ENCODE results near the gene PPP2R1B. TPM values are rescaled to one million over a fixed set of nuclear protein-coding genes. Genes with fewer than 3 reads are reported as not detected.

Gene PPP2R1B
- total RNA-seq, 1 donor from 2014 or later, result 57.7 TPM

DNA sequence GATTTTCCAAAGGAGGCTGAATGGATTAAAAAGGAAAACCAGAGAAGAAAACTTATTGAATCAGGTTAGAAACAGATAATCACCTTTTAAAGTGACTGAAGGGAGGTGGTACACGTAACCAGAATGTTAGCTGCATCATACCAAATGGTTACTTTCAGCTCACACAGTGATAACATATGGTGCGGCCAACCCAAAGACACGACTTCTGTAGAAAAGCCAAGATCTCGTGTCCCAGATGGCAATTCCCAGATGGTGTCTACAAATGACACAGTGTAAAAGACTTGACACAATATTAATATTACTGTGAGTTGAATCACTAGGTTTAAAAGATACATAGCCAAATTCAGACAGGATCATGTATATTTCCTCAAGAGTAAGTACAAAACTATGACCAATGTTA lies 5.2 kb downstream of the PPP2R1B start:
- H3K36me3 Mint-ChIP-seq (ENCODE audit: low read depth), result peaks cover 84% of the 10 kb centered on the region

DNA sequence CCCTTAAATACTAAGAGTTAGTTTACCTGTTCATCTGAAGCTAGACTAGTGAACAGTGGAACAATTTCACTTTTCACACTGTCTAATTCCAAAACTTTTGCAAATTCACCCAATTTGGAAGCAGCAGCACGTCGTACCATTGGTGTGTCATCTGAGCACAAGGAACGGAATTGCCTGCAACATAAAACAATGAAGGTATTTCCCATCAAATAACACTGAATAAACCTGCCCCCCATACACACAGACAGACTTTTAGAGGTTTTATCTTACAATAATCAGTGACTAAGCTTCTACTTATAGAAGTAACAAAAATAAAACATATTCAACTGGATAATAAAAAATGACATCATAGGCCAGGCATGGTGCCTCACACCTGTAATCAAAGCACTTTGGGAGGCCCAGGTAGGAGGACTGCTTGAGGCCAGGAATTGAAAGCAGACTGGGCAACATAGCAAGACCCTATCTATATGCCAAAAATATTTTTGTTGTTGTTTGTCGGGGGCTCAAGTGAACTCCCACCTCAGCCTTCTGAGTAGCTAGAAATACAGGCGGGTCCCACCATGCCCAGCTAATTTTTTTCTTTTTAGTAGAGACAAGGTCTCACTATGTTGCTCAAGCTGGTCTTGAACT lies 6.3 kb downstream of the PPP2R1B start:
- no peak for DNase-seq (ENCODE audit: low spot score)
- peaks cover 81% of the 10 kb centered on the region for H3K36me3 Mint-ChIP-seq (ENCODE audit: low read depth)
- no peak overlapping the region for H3K4me3 Mint-ChIP-seq (ENCODE audit: low read depth)
- no peak overlapping the region for H3K27ac Mint-ChIP-seq
- no peaks in the 10 kb centered on the region for H3K9me3 Mint-ChIP-seq
- H3K27me3 Mint-ChIP-seq (ENCODE audit: low read depth), result no peaks in the 10 kb centered on the region
- peaks cover 15% of the 10 kb centered on the region for H3K4me1 Mint-ChIP-seq (ENCODE audit: low read depth)
- intact Hi-C loops (cut with micrococcal nuclease), result loop anchor here (10.0 kb wide), 1 partner anchor 385 kb away; the partner anchor contains the start of gene POU2AF1

More for the DNA sequence above, 5.2 kb downstream of the PPP2R1B start:
- DNase-seq (ENCODE audit: low spot score), result no peak
- Mint-ChIP-seq H3K9me3 (no peaks in the 10 kb centered on the region), H3K4me3 (ENCODE audit: low read depth) (no peak overlapping the region), H3K27me3 (ENCODE audit: low read depth) (no peaks in the 10 kb centered on the region), H3K27ac (no peak overlapping the region), H3K4me1 (ENCODE audit: low read depth) (peaks cover 21% of the 10 kb centered on the region)
- intact Hi-C loops (cut with micrococcal nuclease), result loop anchor here (10.0 kb wide), 1 partner anchor 386 kb away; the partner anchor contains the start of gene POU2AF1

DNA sequence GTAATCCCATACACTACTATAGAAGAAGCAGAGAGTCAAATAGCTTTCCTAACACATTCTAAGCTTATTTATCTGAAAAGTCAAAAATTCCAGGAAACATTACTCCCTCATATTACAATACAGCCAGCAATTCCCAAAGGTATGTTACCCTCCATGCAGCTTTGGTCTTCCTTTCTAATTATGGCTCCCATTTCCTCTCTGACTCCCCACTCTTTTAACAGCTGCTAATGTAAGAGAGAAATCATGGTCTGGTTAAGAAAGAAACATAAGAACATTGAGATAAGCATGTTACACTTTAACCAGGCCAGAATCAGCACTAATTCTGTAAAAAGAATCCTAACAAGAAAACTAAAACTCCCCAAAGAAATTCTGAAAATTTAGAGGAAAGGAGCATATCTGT lies 6.8 kb downstream of the PPP2R1B start:
- Mint-ChIP-seq H3K4me3 (ENCODE audit: low read depth) (no peak overlapping the region), H3K9me3 (no peaks in the 10 kb centered on the region), H3K27me3 (ENCODE audit: low read depth) (no peaks in the 10 kb centered on the region), H3K27ac (no peak overlapping the region), H3K4me1 (ENCODE audit: low read depth) (peaks cover 11% of the 10 kb centered on the region), H3K36me3 (ENCODE audit: low read depth) (peaks cover 79% of the 10 kb centered on the region)
- intact Hi-C loops (cut with micrococcal nuclease), result no loop called here
- no peak for DNase-seq (ENCODE audit: low spot score)

DNA sequence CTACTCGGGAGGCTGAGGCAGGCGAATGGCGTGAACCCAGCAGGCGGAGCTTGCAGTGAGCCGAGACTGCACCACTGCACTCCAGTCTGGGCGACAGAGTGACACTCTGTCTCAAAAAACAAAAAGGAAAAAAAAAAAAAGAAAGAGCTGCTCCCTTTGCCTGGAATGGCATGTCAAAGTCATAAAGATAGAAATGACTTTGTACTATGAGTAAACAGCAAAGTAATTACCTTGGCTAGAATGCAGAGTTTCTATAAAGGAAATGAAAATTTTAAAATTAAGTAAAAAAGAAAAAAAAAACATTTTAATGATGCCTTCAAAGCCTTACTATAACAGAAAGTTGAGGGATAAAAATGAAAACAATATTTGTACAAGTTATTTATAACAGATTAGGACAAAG lies 10.1 kb downstream of the PPP2R1B start:
- DNase-seq (ENCODE audit: low spot score), result no peak
- intact Hi-C loops (cut with micrococcal nuclease), result no loop called here
- Mint-ChIP-seq H3K9me3 (no peaks in the 10 kb centered on the region), H3K27ac (no peak overlapping the region), H3K36me3 (ENCODE audit: low read depth) (peaks cover 70% of the 10 kb centered on the region), H3K4me3 (ENCODE audit: low read depth) (no peak overlapping the region), H3K27me3 (ENCODE audit: low read depth) (no peaks in the 10 kb centered on the region), H3K4me1 (ENCODE audit: low read depth) (no peaks in the 10 kb centered on the region)

DNA sequence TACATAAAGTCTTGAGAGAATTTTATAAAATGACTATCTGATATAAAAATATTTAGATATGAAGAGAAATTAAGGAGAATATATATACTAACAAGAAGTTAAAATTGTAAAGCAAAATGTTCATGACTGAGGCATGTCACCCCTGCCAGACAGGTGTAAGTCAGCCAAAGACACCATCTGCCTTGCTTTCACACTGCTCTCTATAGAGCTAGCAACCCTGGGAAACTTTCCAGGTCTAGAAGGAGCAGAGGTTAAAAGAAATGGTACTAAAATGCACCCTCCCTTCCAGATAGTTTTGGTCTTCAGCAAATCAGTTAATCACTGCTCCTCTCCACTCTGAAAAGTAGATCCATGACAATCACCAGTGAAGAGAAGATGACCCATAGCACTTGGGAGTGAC lies 16.5 kb downstream of the PPP2R1B start:
- DNase-seq (ENCODE audit: low spot score), result no peak
- Mint-ChIP-seq H3K9me3 (no peaks in the 10 kb centered on the region), H3K4me1 (ENCODE audit: low read depth) (no peaks in the 10 kb centered on the region), H3K27me3 (ENCODE audit: low read depth) (no peaks in the 10 kb centered on the region), H3K36me3 (ENCODE audit: low read depth) (peaks cover 70% of the 10 kb centered on the region), H3K27ac (no peak overlapping the region), H3K4me3 (ENCODE audit: low read depth) (no peak overlapping the region)
- intact Hi-C loops (cut with micrococcal nuclease), result no loop called here

DNA sequence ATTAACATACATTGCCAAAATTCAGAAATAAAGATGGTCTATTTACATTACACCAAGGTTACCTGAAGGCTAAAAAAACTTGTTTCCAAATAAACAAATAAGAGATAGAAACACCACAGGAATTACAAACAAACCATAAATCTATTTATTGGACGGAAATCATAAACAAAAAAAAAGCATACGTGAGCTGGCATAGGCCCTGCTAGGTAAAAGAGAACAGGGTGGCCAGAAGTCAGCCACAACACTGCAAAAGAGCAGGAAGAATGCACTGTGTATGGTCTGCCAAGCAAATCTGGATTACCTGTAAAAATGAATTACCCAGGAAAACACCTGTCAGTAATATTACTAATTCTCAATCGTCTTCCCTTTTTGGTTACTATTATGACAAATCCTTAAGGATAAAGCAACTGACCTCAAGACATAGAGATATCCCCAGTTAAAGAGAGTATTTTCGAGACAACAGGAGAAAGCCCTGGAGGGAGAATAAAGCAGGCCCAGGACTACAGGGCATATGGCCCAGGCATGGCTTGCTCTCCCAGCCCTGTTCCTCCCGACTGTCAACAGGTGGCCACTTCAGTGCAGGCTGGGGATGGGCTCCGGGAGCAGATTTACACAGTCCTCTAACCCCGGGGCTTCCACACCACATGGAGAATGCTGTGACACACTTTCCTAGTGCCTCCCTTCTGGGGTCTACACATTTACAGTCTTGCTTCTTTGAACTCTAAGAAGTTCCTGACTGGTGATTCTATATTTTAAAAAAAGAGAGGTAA lies 18.0 kb downstream of the PPP2R1B start:
- Mint-ChIP-seq H3K27ac (no peak overlapping the region), H3K4me3 (ENCODE audit: low read depth) (no peak overlapping the region), H3K27me3 (ENCODE audit: low read depth) (no peaks in the 10 kb centered on the region), H3K9me3 (no peaks in the 10 kb centered on the region), H3K4me1 (ENCODE audit: low read depth) (no peaks in the 10 kb centered on the region), H3K36me3 (ENCODE audit: low read depth) (peaks cover 75% of the 10 kb centered on the region)
- intact Hi-C loops (cut with micrococcal nuclease), result no loop called here
- DNase-seq (ENCODE audit: low spot score), result no peak

DNA sequence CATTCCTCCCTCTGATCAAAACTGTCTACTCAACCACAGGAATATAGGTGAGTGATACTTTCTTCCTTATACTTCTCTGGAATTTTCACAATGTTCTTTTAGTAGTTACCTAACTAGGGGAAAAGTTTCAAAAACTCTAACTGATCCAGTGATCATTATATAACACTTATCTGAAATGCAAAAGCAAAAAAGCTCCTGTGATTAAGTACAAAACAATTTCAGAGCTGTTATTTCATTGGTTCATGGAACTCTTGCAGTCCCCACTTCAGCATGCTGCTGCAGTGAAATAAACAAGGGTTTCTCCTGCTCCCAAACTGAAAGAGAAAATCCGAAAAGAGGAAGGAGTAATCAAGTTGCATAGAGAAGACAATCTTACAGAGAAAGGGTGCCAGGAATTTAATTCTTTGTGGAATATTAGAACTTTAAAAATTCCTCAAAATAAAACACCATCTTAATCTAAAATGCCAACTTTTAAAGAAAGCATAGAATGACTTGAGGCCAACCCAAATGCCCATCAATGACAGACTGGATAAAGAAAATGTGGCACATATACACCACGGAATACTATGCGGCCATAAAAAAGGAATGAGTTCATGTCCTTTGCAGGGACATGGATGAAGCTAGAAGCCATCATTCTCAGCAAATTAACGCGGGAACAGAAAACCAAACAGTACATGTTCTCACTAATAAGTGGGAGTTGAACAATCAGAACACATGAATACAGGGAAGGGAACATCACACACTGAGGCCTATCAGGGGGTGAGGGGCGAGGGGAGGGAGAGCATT lies 20.3 kb downstream of the PPP2R1B start:
- Mint-ChIP-seq H3K4me1 (ENCODE audit: low read depth) (no peaks in the 10 kb centered on the region), H3K36me3 (ENCODE audit: low read depth) (peaks cover 82% of the 10 kb centered on the region), H3K9me3 (no peaks in the 10 kb centered on the region), H3K27me3 (ENCODE audit: low read depth) (no peaks in the 10 kb centered on the region), H3K27ac (no peak overlapping the region), H3K4me3 (ENCODE audit: low read depth) (no peak overlapping the region)
- intact Hi-C loops (cut with micrococcal nuclease), result no loop called here
- no peak for DNase-seq (ENCODE audit: low spot score)

DNA sequence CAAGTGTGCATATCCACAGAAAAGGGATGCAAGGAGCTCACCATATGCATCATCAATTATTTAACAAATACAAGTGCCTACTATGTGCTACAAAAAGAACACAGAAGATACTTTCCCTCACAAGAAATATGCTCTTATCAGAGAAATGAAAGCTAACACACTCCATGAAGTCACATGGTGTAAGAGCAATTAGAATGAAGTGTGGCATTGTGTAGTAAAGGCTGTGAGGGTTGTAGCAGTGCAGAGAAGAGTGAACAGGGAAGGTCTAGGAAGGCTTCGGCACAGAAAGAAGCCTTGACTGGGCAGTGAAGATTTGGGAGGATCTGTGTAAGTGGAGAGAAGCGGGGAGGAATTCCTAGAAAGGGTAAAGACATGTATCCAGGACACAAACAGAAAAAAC lies 22.5 kb downstream of the PPP2R1B start:
- H3K27me3 Mint-ChIP-seq (ENCODE audit: low read depth), result no peaks in the 10 kb centered on the region
- no peaks in the 10 kb centered on the region for H3K4me1 Mint-ChIP-seq (ENCODE audit: low read depth)
- intact Hi-C loops (cut with micrococcal nuclease), result no loop called here
- no peak overlapping the region for H3K27ac Mint-ChIP-seq
- H3K36me3 Mint-ChIP-seq (ENCODE audit: low read depth), result peaks cover 71% of the 10 kb centered on the region
- DNase-seq (ENCODE audit: low spot score), result no peak
- no peaks in the 10 kb centered on the region for H3K9me3 Mint-ChIP-seq
- no peak overlapping the region for H3K4me3 Mint-ChIP-seq (ENCODE audit: low read depth)

DNA sequence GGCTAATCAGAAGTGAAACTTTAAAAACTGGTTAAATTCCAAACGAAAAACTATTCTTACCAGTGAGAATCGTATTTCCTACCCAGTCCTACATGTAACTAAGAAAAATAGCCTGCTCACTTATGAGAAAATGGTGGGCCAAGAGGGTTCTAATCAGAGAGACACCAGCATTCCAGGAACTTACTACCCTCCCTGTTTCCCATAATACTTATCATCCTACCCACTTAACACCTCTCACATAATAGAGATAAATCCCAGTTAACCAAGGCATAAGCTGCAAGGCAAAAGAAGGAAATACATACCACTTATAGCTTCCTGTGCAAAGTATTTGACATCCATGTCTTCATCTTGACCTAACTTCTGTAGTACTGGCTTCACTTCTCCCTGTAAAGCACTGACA lies 24.4 kb downstream of the PPP2R1B start:
- intact Hi-C loops (cut with micrococcal nuclease), result no loop called here
- H3K4me1 Mint-ChIP-seq (ENCODE audit: low read depth), result no peaks in the 10 kb centered on the region
- no peak overlapping the region for H3K4me3 Mint-ChIP-seq (ENCODE audit: low read depth)
- H3K27ac Mint-ChIP-seq, result no peak overlapping the region
- DNase-seq (ENCODE audit: low spot score), result no peak
- H3K36me3 Mint-ChIP-seq (ENCODE audit: low read depth), result peaks cover 63% of the 10 kb centered on the region
- no peaks in the 10 kb centered on the region for H3K9me3 Mint-ChIP-seq
- no peaks in the 10 kb centered on the region for H3K27me3 Mint-ChIP-seq (ENCODE audit: low read depth)

DNA sequence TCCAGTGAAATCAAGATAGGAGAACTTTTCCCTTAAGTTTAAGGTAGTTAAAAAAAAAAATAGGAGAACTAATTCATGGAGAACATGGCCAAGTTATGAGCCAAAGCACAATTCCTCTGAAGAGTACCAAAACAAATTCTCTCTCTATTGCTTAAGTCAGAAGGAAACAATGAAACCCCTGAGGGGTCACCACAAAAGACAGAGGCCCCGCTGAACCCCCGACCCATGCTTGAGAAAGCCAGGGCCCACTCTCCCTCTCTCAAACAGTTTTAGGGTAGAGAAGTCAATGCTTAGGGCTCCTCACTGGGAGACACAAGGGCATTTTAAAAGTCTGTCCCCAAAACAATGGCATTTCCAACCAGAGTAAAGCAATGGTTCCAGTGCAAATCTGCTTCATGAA lies 26.9 kb downstream of the PPP2R1B start:
- Mint-ChIP-seq H3K27me3 (ENCODE audit: low read depth) (no peaks in the 10 kb centered on the region), H3K9me3 (no peaks in the 10 kb centered on the region), H3K4me3 (ENCODE audit: low read depth) (no peak overlapping the region), H3K36me3 (ENCODE audit: low read depth) (peaks cover 43% of the 10 kb centered on the region), H3K27ac (no peak overlapping the region), H3K4me1 (ENCODE audit: low read depth) (no peaks in the 10 kb centered on the region)
- no peak for DNase-seq (ENCODE audit: low spot score)
- intact Hi-C loops (cut with micrococcal nuclease), result no loop called here

DNA sequence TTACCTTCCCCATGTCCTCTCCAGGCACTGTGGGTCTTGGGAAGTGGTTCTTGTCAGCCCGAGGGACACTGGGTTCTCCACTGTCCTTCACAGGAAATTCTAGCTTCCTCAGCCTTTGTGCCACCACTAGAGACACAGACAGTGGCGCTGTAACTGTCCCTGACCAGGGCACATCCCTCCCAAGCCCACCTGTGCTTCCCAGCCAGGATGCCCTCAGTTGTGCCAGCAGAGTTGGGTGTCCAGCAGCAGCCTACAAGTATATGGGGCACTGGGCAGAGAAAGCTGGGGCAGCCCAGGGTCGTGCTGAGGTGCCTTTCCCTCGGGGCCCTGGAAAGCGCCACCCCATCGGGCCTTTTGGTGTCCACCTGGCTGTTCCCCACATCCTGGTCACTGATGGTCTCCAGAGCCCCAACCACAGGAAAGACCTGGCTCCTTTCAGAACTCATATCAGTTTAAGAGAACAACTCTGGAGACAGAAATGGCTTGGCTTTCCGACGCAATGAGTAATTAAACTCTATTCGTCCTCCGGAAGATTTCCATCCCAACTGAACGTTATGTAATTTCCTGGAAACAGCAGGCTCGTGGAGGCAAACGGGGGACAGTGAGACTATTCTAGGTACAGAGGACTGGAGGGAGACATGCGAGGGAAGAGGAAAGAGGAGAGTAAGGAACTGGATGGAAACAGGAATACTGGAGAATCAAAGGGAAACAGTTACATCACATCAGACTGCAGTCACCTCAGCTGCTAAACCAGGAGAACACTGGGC lies 28.6 kb downstream of the PPP2R1B start:
- no peaks in the 10 kb centered on the region for H3K4me1 Mint-ChIP-seq (ENCODE audit: low read depth)
- no peak overlapping the region for H3K27ac Mint-ChIP-seq
- DNase-seq (ENCODE audit: low spot score), result no peak
- H3K4me3 Mint-ChIP-seq (ENCODE audit: low read depth), result no peak overlapping the region
- H3K9me3 Mint-ChIP-seq, result no peaks in the 10 kb centered on the region
- intact Hi-C loops (cut with micrococcal nuclease), result no loop called here
- H3K27me3 Mint-ChIP-seq (ENCODE audit: low read depth), result no peaks in the 10 kb centered on the region
- H3K36me3 Mint-ChIP-seq (ENCODE audit: low read depth), result peaks cover 30% of the 10 kb centered on the region

DNA sequence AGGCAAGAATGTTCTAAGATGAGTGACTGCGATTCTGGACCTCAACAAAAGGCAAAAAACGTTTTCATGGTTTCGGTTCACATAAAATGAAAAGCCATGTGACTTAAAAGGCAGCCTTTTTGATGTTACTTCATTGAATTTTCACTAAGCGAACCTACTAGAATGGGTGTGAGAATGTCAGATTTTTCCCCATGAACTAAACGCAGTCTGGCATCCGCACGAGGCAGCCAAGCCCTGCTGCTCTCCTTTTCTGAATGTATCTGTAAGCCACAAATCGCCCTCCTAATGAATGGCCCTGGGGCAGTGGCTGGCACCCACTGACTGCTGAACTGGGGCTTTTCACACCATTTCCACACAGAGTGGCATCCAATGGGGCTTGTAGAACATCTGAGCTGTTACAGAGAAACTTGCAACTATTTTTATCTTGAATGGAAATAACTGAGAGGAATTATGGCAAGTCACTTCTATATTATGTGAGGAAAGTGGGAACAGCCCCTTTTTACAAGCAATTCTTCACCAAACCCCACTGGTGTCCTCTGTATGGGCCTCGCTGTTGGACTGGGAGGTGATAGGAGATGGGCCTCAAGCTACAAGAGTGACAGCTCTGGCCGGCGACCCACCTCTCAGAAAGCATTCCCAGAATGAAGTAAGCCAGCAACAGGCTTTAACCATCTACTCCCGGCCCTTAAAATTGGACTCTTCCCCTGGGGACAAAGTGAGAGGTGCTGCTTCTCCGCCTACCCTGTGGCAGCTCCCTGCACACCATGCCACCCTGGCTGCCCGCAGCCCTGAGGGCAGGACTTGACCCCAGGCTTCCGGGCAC lies 29.4 kb downstream of the PPP2R1B start:
- H3K4me3 Mint-ChIP-seq (ENCODE audit: low read depth), result no peak overlapping the region
- H3K9me3 Mint-ChIP-seq, result no peaks in the 10 kb centered on the region
- H3K4me1 Mint-ChIP-seq (ENCODE audit: low read depth), result no peaks in the 10 kb centered on the region
- DNase-seq (ENCODE audit: low spot score), result no peak
- H3K36me3 Mint-ChIP-seq (ENCODE audit: low read depth), result peaks cover 24% of the 10 kb centered on the region
- H3K27ac Mint-ChIP-seq, result no peak overlapping the region
- no peaks in the 10 kb centered on the region for H3K27me3 Mint-ChIP-seq (ENCODE audit: low read depth)
- intact Hi-C loops (cut with micrococcal nuclease), result no loop called here
